Endothelial cell of umbilical vein (primary cell): ENCODE measurements around the gene FBXL14.

Experiments
- CTCF ChIP-seq, 2 donors: IDR thresholded peaks; 1 replicate in 1 of 2; 2 replicates in 1 of 2; pipeline ENCODE4 v1.5.1; 2011; ENCODE audit warnings: low read length in 2 of 2, mild to moderate bottlenecking in 2 of 2, moderate library complexity in 2 of 2, control low read depth in 1 of 2, inconsistent platforms in 1 of 2, low read depth in 1 of 2; ENCODE audit not compliant: insufficient read depth in 1 of 2; ENCODE audit errors: extremely low read depth in 1 of 2
- EZH2 ChIP-seq: IDR thresholded peaks from 2 replicates; pipeline ENCODE4 v1.6.1; 2012; ENCODE audit warnings: borderline replicate concordance, low read depth, mild to moderate bottlenecking, moderate library complexity, low read length, inconsistent platforms; ENCODE audit not compliant: severe bottlenecking
- JUN ChIP-seq: IDR thresholded peaks from 2 replicates; pipeline ENCODE4 v1.6.1; 2011; ENCODE audit warnings: borderline replicate concordance, low read depth; ENCODE audit not compliant: insufficient read length, insufficient read depth
- MAX ChIP-seq: IDR thresholded peaks from 2 replicates; pipeline ENCODE4 v1.6.1; 2011; ENCODE audit not compliant: insufficient read depth, insufficient read length
- POLR2A ChIP-seq: IDR thresholded peaks from 2 replicates; pipeline ENCODE4 v1.6.1; 2012; ENCODE audit warnings: low read depth, mild to moderate bottlenecking, control low read depth, low read length
- POLR2AphosphoS5 ChIP-seq: IDR thresholded peaks from 2 replicates; pipeline ENCODE4 v1.6.1; 2012; ENCODE audit warnings: low read depth, mild to moderate bottlenecking, control low read depth, low read length, moderate library complexity; ENCODE audit not compliant: insufficient read depth

- TF ChIP-seq POLR2A (no peak), CTCF (IDR thresholded peaks at IDR 0.05; ENCODE audit: extremely low read depth in 1 of 2, insufficient read depth in 1 of 2, low read depth in 1 of 2, low read length in 2 of 2) (no peak), EZH2 (no peak), MAX (no peak), POLR2AphosphoS5 (no peak), JUN (no peak)
These were observed 49.6 kb upstream of the FBXL14 start for GRCh38 chr12:1643905-1644533.
